Right hindlimb (tissue), 1 donor: ENCODE measurements around the gene LOC128125822.
"Not testable (repeated sequence)": the region's sequence is repeated elsewhere in the genome, so short reads cannot be mapped to it uniquely, and the experiment has no call there.

Source experiments
- DNase-seq: peaks from one replicate; pipeline ENCODE4 v3.0.0-alpha.2; 2018

LOC128125822 gene

GRCh38 chr6:63584125-63584514, 11.8 kb downstream of the LOC128125822 start:
- DNase-seq, result no peak

- DNase-seq, result no peak
These were observed 12.3 kb downstream of the LOC128125822 start for GRCh38 chr6:63584566-63584965.

- not testable (repeated sequence) for DNase-seq
These were observed 13.4 kb downstream of the LOC128125822 start for GRCh38 chr6:63585652-63586051.

GRCh38 chr6:63589952-63590411, 17.7 kb downstream of the LOC128125822 start:
- DNase-seq, result no peak

- DNase-seq, result no peak
These were observed 20.6 kb downstream of the LOC128125822 start for GRCh38 chr6:63592886-63593285.

- no peak for DNase-seq
These were observed 25.1 kb downstream of the LOC128125822 start for GRCh38 chr6:63597141-63598048.

- peak; percentile 81 for DNase-seq
These were observed 26.1 kb downstream of the LOC128125822 start for GRCh38 chr6:63598049-63599036.

- DNase-seq, result no peak
These were observed 27.0 kb downstream of the LOC128125822 start for GRCh38 chr6:63599243-63599642.

GRCh38 chr6:63600136-63600535, 27.9 kb downstream of the LOC128125822 start:
- DNase-seq, result no peak

GRCh38 chr6:63609231-63609630, 37.0 kb downstream of the LOC128125822 start:
- DNase-seq, result no peak

- DNase-seq, result no peak
These were observed 38.7 kb downstream of the LOC128125822 start for GRCh38 chr6:63610944-63611343.

GRCh38 chr6:63611560-63611959, 39.3 kb downstream of the LOC128125822 start:
- no peak for DNase-seq

- DNase-seq, result no peak
These were observed 43.3 kb downstream of the LOC128125822 start for GRCh38 chr6:63615590-63615989.
